Glomerular visceral epithelial cell (primary cell): ENCODE measurements around the gene SNX1.
A peak's percentile ranks its signal among the peaks of the same experiment; 100 is the strongest.
"Not testable (repeated sequence)": the region's sequence is repeated elsewhere in the genome, so short reads cannot be mapped to it uniquely, and the experiment has no call there.

Experiments used
- DNase-seq: peaks from one replicate; pipeline ENCODE4 v3.0.0-alpha.2; 2016; ENCODE audit errors: extremely low spot score

The SNX1 gene, protein sequence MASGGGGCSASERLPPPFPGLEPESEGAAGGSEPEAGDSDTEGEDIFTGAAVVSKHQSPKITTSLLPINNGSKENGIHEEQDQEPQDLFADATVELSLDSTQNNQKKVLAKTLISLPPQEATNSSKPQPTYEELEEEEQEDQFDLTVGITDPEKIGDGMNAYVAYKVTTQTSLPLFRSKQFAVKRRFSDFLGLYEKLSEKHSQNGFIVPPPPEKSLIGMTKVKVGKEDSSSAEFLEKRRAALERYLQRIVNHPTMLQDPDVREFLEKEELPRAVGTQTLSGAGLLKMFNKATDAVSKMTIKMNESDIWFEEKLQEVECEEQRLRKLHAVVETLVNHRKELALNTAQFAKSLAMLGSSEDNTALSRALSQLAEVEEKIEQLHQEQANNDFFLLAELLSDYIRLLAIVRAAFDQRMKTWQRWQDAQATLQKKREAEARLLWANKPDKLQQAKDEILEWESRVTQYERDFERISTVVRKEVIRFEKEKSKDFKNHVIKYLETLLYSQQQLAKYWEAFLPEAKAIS

DNA sequence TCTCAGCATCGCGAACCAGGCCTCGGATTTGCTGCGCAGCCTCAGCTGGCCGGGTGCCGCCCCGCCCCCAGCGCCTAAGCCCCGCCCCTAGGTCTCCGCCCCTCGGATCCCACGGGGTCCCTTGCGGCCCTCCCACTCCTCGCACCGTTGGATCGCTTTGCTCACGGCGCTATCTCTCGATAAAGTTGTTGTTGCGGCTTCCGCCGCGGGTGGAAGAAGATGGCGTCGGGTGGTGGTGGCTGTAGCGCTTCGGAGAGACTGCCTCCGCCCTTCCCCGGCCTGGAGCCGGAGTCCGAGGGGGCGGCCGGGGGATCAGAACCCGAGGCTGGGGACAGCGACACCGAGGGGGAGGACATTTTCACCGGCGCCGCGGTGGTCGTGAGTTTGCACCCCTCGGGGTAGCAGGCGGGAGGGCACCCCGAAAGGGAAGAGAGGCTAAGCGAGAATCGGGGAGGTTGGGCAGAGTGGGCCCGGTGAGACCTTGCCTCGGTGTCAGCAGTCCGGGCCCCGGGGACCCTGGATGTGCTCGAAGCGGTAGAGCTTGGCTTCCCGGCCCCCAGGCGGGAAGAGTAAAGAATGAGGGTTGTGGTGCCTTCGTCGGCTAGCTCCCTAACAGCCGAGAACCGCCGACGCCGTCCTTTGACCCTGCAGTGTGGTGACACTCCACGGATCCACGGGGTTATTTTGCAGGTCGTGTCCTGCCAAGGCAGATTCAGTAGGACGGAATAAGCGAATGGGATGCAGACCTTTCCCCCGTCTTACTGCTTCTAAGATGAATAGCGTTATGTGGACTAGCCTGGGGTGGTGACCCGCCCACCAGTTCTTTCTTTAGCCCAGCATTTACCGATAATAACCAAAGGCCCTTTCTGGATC lies at the start of gene SNX1:
Gene SNX1, plus strand, starts transcription at position 188 of the 873 bp plus-strand sequence. Its CDS starts 32 bp downstream, at position 220.
- DNase-seq, result peak; percentile 94

DNA sequence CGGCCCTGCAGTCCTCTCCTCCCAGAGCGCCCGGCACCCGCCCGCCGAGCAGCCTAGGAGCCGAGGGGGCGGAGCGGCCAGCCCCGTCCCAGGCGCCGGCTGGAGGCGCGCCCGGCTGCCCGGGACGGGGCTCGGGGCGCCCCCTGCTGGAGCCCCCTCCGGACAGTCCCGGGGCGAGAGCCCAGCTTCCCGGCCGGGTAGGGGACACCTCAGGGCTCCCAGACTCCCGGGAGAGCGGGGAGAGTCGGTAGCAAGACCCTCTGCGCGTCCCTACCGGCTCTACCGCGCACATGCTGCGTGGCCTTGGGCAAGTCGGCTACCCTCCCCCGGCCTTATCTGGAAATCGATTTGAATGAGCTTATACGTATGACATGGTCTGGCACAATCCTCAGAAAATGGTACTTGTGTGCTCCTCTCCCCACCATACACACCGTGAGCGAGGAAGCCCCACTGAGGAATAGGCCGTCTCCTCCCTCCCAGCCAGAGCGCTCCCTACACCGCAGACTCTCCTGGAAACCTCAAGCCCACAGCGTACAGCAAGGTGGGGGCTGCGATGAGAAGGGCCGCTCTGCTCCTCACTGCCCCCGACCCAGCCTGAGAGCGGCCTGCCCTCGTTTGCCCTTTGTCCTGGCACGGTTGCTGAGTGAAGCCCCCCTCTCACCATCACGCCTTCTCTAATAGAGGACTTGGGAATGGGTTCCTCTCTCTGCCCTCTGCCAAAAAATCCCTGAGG lies 49.2 kb upstream of the SNX1 start, which contains the start of gene DAPK2:
Gene DAPK2, minus strand, starts transcription at position 65 of the 733 bp plus-strand sequence. CDS start 6,224 bp downstream, outside the sequence.
- DNase-seq, result peak; percentile 76

GRCh38 chr15:64048781-64049460 lies 46.9 kb upstream of the SNX1 start:
- no peak for DNase-seq

DNA sequence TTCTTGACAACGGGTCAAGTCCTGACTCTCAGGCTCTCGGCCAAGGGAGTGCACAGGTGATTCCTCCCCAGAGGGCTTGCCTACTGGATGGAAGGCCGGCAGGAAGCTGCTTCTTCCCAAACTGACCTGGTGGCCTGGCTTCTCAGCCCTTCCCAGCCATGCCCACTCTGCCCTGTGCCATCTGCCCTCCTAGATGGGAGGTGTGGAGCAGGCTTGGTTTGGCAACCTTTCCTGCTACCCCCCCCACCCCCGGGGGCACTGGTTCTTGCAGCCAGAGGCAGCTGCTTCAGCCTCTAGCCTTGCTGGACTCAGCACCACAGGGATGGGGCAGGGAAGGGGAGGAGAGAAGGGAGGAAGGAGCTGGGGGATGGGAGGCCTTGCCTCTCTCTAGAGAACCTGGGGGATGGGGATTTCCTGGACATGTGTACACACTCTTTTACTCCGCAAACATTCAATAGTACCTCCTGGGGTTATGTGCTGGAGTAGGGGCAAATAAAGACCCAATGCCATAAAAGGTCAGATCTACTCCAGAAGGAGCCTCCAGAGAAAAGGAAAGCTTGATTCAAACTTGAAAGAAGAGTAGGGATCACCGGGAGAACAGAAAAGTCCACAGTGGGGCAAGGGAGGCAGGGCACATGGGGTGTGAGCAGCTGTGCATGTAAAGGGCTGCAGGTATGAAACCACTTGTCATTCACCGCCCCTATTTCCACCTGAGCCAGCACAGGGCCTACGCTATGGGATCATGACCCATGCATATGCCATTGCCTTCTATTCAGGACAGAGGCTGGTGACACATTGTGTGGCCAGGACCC lies 45.3 kb upstream of the SNX1 start:
- DNase-seq, result no peak

- DNase-seq, result no peak
Measured at GRCh38 chr15:64051093-64051402, 44.7 kb upstream of the SNX1 start.

- no peak for DNase-seq
Measured at GRCh38 chr15:64051407-64052259, 44.1 kb upstream of the SNX1 start.

DNA sequence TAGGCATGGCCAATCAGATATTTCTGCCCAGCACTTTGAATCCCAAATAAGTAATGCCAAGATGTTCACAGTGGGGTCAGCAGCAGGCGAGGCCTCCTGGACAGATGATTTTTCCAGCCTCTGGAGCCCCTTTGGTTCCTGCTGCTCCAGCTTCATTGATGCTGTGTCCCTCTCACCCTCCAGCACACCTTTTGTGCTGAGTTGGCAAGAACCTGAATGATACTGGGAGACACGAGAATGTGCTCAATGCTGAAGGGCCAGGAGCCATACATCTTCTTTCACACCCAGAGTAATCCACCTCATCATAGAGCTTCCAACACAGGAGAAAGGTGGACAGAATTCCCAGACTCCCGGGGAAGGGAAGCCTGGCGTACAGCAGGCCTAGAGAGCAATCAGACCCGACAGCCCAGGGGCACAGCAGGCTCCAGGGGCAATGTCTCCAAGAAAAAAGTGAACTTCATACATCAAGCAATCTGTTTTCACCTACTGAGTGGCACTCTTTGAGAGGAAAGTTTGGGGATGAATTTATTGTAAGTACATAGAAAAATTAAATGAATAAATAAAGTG lies 42.8 kb upstream of the SNX1 start:
- DNase-seq, result no peak

DNA sequence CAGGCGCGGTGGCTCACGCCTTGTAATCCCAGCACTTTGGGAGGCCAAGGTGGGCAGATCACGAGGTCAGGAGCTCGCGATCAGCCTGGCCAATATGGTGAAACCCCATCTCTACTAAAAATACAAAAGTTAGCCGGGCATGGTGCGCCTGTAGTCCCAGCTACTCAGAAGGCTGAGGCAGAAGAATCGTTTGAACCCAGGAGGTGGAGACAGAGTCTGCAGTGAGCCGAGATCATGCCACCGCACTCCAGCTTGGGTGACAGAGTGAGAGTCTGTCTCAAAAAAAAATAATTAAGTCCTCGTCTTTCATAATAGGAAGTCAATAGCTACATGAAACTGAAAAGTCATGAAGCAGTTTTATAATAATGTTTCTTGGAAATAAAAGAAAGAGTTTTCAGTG lies 42.1 kb upstream of the SNX1 start:
- DNase-seq, result not testable (repeated sequence)

DNA sequence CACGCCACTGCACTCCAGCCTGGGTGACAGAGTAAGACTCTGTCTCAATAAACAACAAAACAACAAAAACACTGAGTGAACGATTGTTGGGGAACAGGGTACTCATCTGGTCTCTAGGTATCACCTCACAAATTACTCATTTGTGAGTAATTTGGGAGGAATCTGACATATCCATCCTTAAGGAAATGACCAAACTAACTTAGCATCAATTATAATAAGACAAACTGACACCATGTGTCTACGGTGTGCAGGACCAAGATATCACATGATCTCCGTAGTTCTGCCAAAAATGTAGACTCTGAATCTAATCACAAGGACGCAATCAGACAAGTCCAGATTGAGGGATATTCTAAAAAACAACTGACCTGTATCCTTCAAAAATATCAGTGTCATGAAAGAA lies 37.5 kb upstream of the SNX1 start:
- no peak for DNase-seq

GRCh38 chr15:64059104-64059503 lies 36.7 kb upstream of the SNX1 start:
- DNase-seq, result not testable (repeated sequence)

DNA sequence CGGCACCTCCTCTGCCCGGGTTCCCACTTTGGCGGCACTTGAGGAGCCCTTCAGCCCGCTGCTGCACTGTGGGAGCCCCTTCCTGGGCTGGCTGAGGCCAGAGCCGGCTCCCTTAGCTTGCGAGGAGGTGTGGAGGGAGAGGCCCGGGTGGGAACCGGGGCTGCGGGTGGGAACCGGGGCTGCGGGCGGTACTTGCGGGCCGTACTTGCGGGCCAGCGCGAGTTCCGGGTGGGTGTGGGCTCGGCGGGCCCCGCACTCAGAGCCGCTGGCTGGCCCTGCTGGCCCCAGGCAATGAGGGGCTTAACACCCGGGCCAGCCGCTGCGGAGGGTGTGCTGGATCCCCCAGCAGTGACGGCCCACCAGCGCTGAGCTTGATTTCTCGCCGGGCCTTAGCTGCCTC lies 35.1 kb upstream of the SNX1 start:
- DNase-seq, result no peak

DNA sequence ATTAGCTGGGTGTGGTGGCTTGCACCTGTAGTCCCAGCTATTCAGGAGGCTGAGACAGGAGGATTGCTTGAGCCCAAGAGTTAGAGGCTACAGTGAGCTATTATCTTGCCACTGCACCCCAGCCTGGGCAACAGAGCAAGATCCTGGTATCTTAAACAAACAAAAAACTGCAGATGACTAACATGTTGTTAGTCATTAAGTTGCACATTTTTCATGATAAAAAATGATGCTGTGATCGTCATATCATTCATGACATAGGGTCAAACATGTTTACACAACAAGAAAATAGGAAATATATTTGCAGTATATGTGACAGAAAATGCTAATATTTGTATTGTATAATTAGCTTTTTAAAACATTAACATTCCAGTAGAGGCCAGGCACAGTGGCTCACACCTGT lies 29.3 kb upstream of the SNX1 start:
- DNase-seq, result no peak

DNA sequence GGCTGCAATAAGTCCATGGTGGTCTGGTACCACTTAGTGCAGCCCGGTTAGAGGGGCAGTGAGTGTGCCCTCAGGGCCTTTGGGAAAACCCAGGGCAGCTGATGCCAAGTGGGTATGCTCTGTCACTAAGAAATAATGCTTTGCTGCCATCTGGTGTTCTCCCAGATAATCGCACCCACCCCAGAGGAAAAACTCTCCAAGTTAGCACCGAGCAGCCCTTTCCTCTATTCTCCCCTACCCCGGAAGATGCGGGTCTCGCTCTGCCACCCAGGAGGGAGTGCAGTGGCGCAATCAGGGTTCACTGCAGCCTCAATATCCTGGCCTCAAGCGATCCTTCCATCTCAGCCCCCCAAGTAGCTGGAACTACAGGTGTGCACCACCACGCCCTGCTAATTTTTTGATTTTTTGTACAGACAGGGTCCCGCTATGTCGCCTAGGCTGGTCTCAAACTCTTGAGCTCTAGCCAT lies 28.2 kb upstream of the SNX1 start:
- peak; percentile 70 for DNase-seq

DNA sequence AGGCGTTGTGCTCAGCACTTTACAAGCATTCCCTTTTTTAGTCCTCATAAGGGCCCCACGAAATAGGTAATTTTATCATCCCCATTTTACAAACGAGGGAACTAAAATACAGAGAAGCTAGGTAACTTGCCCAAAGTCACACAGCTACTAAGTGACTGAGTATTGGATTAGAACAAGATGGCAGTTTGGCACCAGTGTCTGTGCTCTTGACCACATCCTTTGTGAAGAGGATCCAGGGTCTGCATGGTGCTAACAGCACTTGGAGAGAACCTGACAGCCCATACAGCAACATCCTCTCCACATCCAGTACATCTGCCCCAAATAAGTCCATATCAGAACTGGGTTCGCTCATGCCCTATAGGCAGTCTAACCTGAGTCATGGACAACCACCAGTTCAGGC lies 27.6 kb upstream of the SNX1 start:
- DNase-seq, result no peak

DNA sequence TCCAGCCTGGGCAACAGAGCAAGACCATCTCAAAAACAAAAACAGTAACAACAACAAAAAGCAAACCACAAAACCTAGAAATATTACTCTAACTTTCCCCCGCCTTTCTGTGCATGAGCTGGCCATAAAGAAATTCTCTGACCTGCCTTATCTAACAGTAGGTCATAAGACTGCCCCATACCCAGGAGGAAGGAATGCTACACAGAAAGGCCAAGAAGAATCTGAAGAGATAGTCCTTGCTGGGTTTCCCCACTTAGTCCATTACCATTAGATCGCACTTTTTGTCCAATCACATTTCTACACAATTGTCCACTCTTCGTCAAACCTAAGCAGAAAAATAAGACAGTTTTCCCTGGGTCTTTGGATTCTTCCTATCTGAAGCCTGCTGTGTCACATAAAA lies 25.7 kb upstream of the SNX1 start:
- no peak for DNase-seq

GRCh38 chr15:64070965-64071851 lies 24.6 kb upstream of the SNX1 start:
- peak; percentile 77 for DNase-seq

- no peak for DNase-seq
Measured at GRCh38 chr15:64071931-64072765, 23.6 kb upstream of the SNX1 start.
